Measurements from ENCODE around the gene L1TD1. TPM values are rescaled to one million over a fixed set of nuclear protein-coding genes. Genes with fewer than 3 reads are reported as not detected.

L1TD1 gene
- polyA plus RNA-seq, 1 donor from 2014 or later = not detected

GRCh38 chr1:62185677-62186076 is 9.0 kb upstream of the L1TD1 start:
- no peaks in the 10 kb centered on the region for H3F3A ChIP-seq (ENCODE audit: insufficient read depth, low read length, poor library complexity, severe bottlenecking)
- no peak for TF ChIP-seq EZH2 (IDR thresholded peaks at IDR 0.05; ENCODE audit: borderline replicate concordance, insufficient read depth, low read length, poor library complexity, severe bottlenecking)
- TF ChIP-seq MXI1 (conservative IDR thresholded peaks at IDR 0.05; ENCODE audit: poor library complexity, severe bottlenecking) = no peak
- TF ChIP-seq, protein P1, sequence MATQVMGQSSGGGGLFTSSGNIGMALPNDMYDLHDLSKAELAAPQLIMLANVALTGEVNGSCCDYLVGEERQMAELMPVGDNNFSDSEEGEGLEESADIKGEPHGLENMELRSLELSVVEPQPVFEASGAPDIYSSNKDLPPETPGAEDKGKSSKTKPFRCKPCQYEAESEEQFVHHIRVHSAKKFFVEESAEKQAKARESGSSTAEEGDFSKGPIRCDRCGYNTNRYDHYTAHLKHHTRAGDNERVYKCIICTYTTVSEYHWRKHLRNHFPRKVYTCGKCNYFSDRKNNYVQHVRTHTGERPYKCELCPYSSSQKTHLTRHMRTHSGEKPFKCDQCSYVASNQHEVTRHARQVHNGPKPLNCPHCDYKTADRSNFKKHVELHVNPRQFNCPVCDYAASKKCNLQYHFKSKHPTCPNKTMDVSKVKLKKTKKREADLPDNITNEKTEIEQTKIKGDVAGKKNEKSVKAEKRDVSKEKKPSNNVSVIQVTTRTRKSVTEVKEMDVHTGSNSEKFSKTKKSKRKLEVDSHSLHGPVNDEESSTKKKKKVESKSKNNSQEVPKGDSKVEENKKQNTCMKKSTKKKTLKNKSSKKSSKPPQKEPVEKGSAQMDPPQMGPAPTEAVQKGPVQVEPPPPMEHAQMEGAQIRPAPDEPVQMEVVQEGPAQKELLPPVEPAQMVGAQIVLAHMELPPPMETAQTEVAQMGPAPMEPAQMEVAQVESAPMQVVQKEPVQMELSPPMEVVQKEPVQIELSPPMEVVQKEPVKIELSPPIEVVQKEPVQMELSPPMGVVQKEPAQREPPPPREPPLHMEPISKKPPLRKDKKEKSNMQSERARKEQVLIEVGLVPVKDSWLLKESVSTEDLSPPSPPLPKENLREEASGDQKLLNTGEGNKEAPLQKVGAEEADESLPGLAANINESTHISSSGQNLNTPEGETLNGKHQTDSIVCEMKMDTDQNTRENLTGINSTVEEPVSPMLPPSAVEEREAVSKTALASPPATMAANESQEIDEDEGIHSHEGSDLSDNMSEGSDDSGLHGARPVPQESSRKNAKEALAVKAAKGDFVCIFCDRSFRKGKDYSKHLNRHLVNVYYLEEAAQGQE (IDR thresholded peaks at IDR 0.05; ENCODE audit: borderline replicate concordance) = no peak
- no peak for TF ChIP-seq RAD21 (conservative IDR thresholded peaks at IDR 0.05)
- TF ChIP-seq SMC3 (conservative IDR thresholded peaks at IDR 0.05; ENCODE audit: poor library complexity) = no peak
- no peak for TF ChIP-seq POLR2AphosphoS5 (IDR thresholded peaks at IDR 0.05)
- no peak for TF ChIP-seq TAF1 (IDR thresholded peaks at IDR 0.05; ENCODE audit: low read depth)
- TF ChIP-seq, protein P2, sequence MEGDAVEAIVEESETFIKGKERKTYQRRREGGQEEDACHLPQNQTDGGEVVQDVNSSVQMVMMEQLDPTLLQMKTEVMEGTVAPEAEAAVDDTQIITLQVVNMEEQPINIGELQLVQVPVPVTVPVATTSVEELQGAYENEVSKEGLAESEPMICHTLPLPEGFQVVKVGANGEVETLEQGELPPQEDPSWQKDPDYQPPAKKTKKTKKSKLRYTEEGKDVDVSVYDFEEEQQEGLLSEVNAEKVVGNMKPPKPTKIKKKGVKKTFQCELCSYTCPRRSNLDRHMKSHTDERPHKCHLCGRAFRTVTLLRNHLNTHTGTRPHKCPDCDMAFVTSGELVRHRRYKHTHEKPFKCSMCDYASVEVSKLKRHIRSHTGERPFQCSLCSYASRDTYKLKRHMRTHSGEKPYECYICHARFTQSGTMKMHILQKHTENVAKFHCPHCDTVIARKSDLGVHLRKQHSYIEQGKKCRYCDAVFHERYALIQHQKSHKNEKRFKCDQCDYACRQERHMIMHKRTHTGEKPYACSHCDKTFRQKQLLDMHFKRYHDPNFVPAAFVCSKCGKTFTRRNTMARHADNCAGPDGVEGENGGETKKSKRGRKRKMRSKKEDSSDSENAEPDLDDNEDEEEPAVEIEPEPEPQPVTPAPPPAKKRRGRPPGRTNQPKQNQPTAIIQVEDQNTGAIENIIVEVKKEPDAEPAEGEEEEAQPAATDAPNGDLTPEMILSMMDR (IDR thresholded peaks at IDR 0.05; ENCODE audit: poor library complexity, severe bottlenecking) = no peak
- no peak for TF ChIP-seq EP300 (conservative IDR thresholded peaks at IDR 0.05; ENCODE audit: poor library complexity, severe bottlenecking)
- no peaks in the 10 kb centered on the region for H4K20me1 ChIP-seq (ENCODE audit: insufficient read depth)
- no peaks in the 10 kb centered on the region for H3K36me3 ChIP-seq (ENCODE audit: insufficient read depth, low read length)
- no peak overlapping the region for H3K4me2 ChIP-seq (ENCODE audit: low read length)
- H3K27ac ChIP-seq (ENCODE audit: low read length) = no peak overlapping the region
- H3K9ac ChIP-seq (ENCODE audit: low read length) = no peak overlapping the region
- no peaks in the 10 kb centered on the region for H3K9me2 ChIP-seq (ENCODE audit: insufficient read depth, low read length)
- H3K4me3 ChIP-seq (ENCODE audit: low read length) = no peak overlapping the region
- no peaks in the 10 kb centered on the region for H3K9me3 ChIP-seq (ENCODE audit: low read length)
- no peak overlapping the region for H2AFZ ChIP-seq (ENCODE audit: low read depth, low read length)
- no peaks in the 10 kb centered on the region for H3K79me2 ChIP-seq (replicated peaks; ENCODE audit: insufficient read depth, low read length)
- H3K27me3 ChIP-seq (ENCODE audit: insufficient read depth, low read depth, low read length) = no peaks in the 10 kb centered on the region

GRCh38 chr1:62187548-62187947 is 7.1 kb upstream of the L1TD1 start:
- no peaks in the 10 kb centered on the region for H3K79me2 ChIP-seq (replicated peaks; ENCODE audit: insufficient read depth, low read length)
- H3K9me2 ChIP-seq (ENCODE audit: insufficient read depth, low read length) = no peaks in the 10 kb centered on the region
- no peaks in the 10 kb centered on the region for H3K27me3 ChIP-seq (ENCODE audit: insufficient read depth, low read depth, low read length)
- no peaks in the 10 kb centered on the region for H3K9me3 ChIP-seq (ENCODE audit: low read length)
- TF ChIP-seq, protein P2 (IDR thresholded peaks at IDR 0.05; ENCODE audit: poor library complexity, severe bottlenecking) = no peak
- TF ChIP-seq SMC3 (conservative IDR thresholded peaks at IDR 0.05; ENCODE audit: poor library complexity) (no peak), POLR2AphosphoS5 (IDR thresholded peaks at IDR 0.05) (no peak), EZH2 (IDR thresholded peaks at IDR 0.05; ENCODE audit: borderline replicate concordance, insufficient read depth, low read length, poor library complexity, severe bottlenecking) (no peak), RAD21 (conservative IDR thresholded peaks at IDR 0.05) (no peak)
- TF ChIP-seq, protein P1 (IDR thresholded peaks at IDR 0.05; ENCODE audit: borderline replicate concordance) = no peak
- H3F3A ChIP-seq (ENCODE audit: insufficient read depth, low read length, poor library complexity, severe bottlenecking) = no peaks in the 10 kb centered on the region
- H3K4me3 ChIP-seq (ENCODE audit: low read length) = no peak overlapping the region
- H3K27ac ChIP-seq (ENCODE audit: low read length) = no peak overlapping the region
- no peaks in the 10 kb centered on the region for H3K36me3 ChIP-seq (ENCODE audit: insufficient read depth, low read length)
- H3K4me2 ChIP-seq (ENCODE audit: low read length) = no peak overlapping the region
- H3K9ac ChIP-seq (ENCODE audit: low read length) = no peak overlapping the region
- H4K20me1 ChIP-seq (ENCODE audit: insufficient read depth) = no peaks in the 10 kb centered on the region
- H2AFZ ChIP-seq (ENCODE audit: low read depth, low read length) = no peak overlapping the region

Measured in neural cell (in vitro differentiated cells).